A549 (cell line): ENCODE measurements around the gene PCDHA1. TPM values are rescaled to one million over a fixed set of nuclear protein-coding genes. Genes with fewer than 3 reads are reported as not detected.

ENCODE experiments used
- ATAC-seq, 2 experiments: fragments of 200-7000 bp in 1 of 2; fragments of >200 bp in 1 of 2; cut with Nextera tagmentation in 1 of 2; cut with Tn5 transposase in 1 of 2; 3 replicates each; pipeline versions ENCODE4 v1.8.0 to v1.9.1; 2018 to 2020; ENCODE audit warnings: mild to moderate bottlenecking in 1 of 2, moderate library complexity in 1 of 2
- CTCF ChIA-PET: fragments of 300-600 bp; sonication (Branson Sonifier 250); formaldehyde crosslinking; extraction: SDS; loops from one replicate; lab custom pipeline; 2021; ENCODE audit warnings: antibody characterized with exemption, inconsistent platforms; lab: Yijun Ruan, JAX
- POLR2A ChIA-PET: fragments of 350-600 bp; formaldehyde crosslinking; extraction: SDS; loops from one replicate; lab custom pipeline; 2021; ENCODE audit warnings: antibody characterized with exemption, inconsistent platforms; lab: Yijun Ruan, JAX
- DNase-seq, 2 experiments: peaks; one replicate each; pipeline versions ENCODE4 v3.0.0 to v3.0.0-alpha.2; 2011 to 2016; ENCODE audit warnings: low read depth in 1 of 2, low spot score in 1 of 2
- FAIRE-seq: peaks from 2 replicates; lab custom pipeline; 2011; peaks lifted over from hg19 to GRCh38; lab: Jason Lieb, UNC
- H3K27ac ChIP-seq, 2 experiments: fragments of >200 bp; sonication (Bioruptor Twin); formaldehyde crosslinking; 3 replicates each; pipeline ENCODE4 v1.5.1; 2016 to 2017
- H3K4me1 ChIP-seq: fragments of >200 bp; sonication (Bioruptor Twin); formaldehyde crosslinking; 3 replicates; pipeline ENCODE4 v1.6.1; 2016
- H3K4me2 ChIP-seq: fragments of >200 bp; sonication (Bioruptor Twin); formaldehyde crosslinking; 3 replicates; pipeline ENCODE4 v1.6.1; 2016
- H3K4me3 ChIP-seq: fragments of >200 bp; sonication (Bioruptor Twin); formaldehyde crosslinking; 3 replicates; pipeline ENCODE4 v1.5.1; 2016
- H3K9me3 ChIP-seq: fragments of >200 bp; sonication (Bioruptor Twin); formaldehyde crosslinking; 3 replicates; pipeline ENCODE4 v1.6.1; 2016
- BHLHE40 ChIP-seq: IDR thresholded peaks from 2 replicates; pipeline ENCODE4 v1.6.1; 2012; ENCODE audit warnings: low read depth, low read length, inconsistent platforms
- CBX2 ChIP-seq: fragments of 200-600 bp; sonication (generic); IDR thresholded peaks from 2 replicates; pipeline ENCODE4 v1.6.1; 2016; ENCODE audit warnings: low read depth, mild to moderate bottlenecking, borderline replicate concordance
- E2F6 ChIP-seq: IDR thresholded peaks from 2 replicates; pipeline ENCODE4 v1.6.1; 2012; ENCODE audit warnings: low read depth, borderline replicate concordance
- EHMT2 ChIP-seq: fragments of 200-600 bp; sonication (generic); IDR thresholded peaks from 2 replicates; pipeline ENCODE4 v1.6.1; 2016; ENCODE audit warnings: antibody characterized with exemption, low read depth, mild to moderate bottlenecking, moderate library complexity
- ESRRA ChIP-seq: fragments of 150-350 bp; IDR thresholded peaks from 2 replicates; pipeline ENCODE4 v1.6.1; 2014; ENCODE audit warnings: mild to moderate bottlenecking, low read length, borderline replicate concordance
- FOSB ChIP-seq: fragments of 250-450 bp; sonication (Bioruptor Pico); IDR thresholded peaks from 2 replicates; pipeline ENCODE4 v1.5.0; 2020; ENCODE audit warnings: mild to moderate bottlenecking, moderate library complexity
- FOSL2 ChIP-seq, 2 experiments: fragments of 450-650 bp in 1 of 2; fragments of >200 bp in 1 of 2; sonication (Bioruptor Twin) in 1 of 2; formaldehyde crosslinking; IDR thresholded peaks; 2 replicates each; pipeline versions ENCODE4 v1.5.0 to v1.6.1; 2016 to 2020; ENCODE audit warnings: mild to moderate bottlenecking in 1 of 2, moderate library complexity in 1 of 2
- JUN ChIP-seq, 2 experiments: fragments of >200 bp; sonication (Bioruptor Twin); formaldehyde crosslinking; IDR thresholded peaks; 2 replicates in 1 of 2; 3 replicates in 1 of 2; pipeline ENCODE4 v1.6.1; 2016 to 2017
- KDM1A ChIP-seq: fragments of 200-600 bp; sonication (generic); IDR thresholded peaks from 2 replicates; pipeline ENCODE4 v1.6.1; 2016; ENCODE audit warnings: low read depth, mild to moderate bottlenecking
- KDM5A ChIP-seq: fragments of 200-600 bp; sonication (generic); IDR thresholded peaks from 2 replicates; pipeline ENCODE4 v1.6.1; 2016; ENCODE audit warnings: antibody characterized with exemption, mild to moderate bottlenecking
- MAZ ChIP-seq: fragments of 150-350 bp; IDR thresholded peaks from 2 replicates; pipeline ENCODE4 v1.6.1; 2014; ENCODE audit warnings: antibody characterized with exemption, low read depth, low read length, borderline replicate concordance
- MYC ChIP-seq: IDR thresholded peaks from 2 replicates; pipeline ENCODE4 v1.6.1; 2012; ENCODE audit warnings: mild to moderate bottlenecking, inconsistent platforms, low read length, improper control_type of control experiment, borderline replicate concordance
- NPAS2 ChIP-seq: fragments of 250-450 bp; sonication (Bioruptor Pico); IDR thresholded peaks from 2 replicates; pipeline ENCODE4 v1.8.0; 2022; ENCODE audit warnings: mild to moderate bottlenecking, moderate library complexity, borderline replicate concordance
- NR3C1 ChIP-seq: fragments of >200 bp; sonication (Bioruptor Twin); formaldehyde crosslinking; IDR thresholded peaks from 3 replicates; pipeline ENCODE4 v1.6.1; 2017
- PHF8 ChIP-seq: fragments of 200-600 bp; sonication (generic); IDR thresholded peaks from 2 replicates; pipeline ENCODE4 v1.6.1; 2016; ENCODE audit warnings: low read depth, mild to moderate bottlenecking, antibody characterized with exemption, moderate library complexity, borderline replicate concordance
- RAD21 ChIP-seq, 2 experiments: fragments of >200 bp in 1 of 2; sonication (Bioruptor Twin) in 1 of 2; formaldehyde crosslinking in 1 of 2; IDR thresholded peaks in 1 of 2; conservative IDR thresholded peaks in 1 of 2; 2 replicates in 1 of 2; 3 replicates in 1 of 2; pipeline ENCODE4 v1.6.1; 2012 to 2018; ENCODE audit warnings: inconsistent platforms in 1 of 2
- RCOR1 ChIP-seq: fragments of 150-350 bp; IDR thresholded peaks from 2 replicates; pipeline ENCODE4 v1.6.1; 2014; ENCODE audit warnings: antibody characterized with exemption, low read length, low read depth
- RNF2 ChIP-seq: fragments of 200-600 bp; sonication (generic); IDR thresholded peaks from 2 replicates; pipeline ENCODE4 v1.6.1; 2016; ENCODE audit warnings: low read depth, mild to moderate bottlenecking, antibody characterized with exemption, moderate library complexity, borderline replicate concordance
- SMC3 ChIP-seq: fragments of >200 bp; sonication (Bioruptor Twin); formaldehyde crosslinking; IDR thresholded peaks from 3 replicates; pipeline ENCODE4 v1.6.1; 2018; ENCODE audit warnings: inconsistent platforms
- SREBF2 ChIP-seq: fragments of 450-650 bp; IDR thresholded peaks from 2 replicates; pipeline ENCODE4 v1.6.1; 2014; ENCODE audit warnings: mild to moderate bottlenecking, moderate library complexity
- TFCP2L1 ChIP-seq: fragments of 250-450 bp; sonication (Bioruptor Pico); IDR thresholded peaks from 2 replicates; pipeline ENCODE4 v1.5.0; 2021; ENCODE audit warnings: mild to moderate bottlenecking
- TP53 ChIP-seq: fragments of 250-450 bp; sonication (Bioruptor Pico); IDR thresholded peaks from 2 replicates; pipeline ENCODE4 v1.5.0; 2021; ENCODE audit warnings: mild to moderate bottlenecking, moderate library complexity
- ZC3H11A ChIP-seq: fragments of 450-650 bp; IDR thresholded peaks from 2 replicates; pipeline ENCODE4 v1.6.1; 2014; ENCODE audit warnings: antibody characterized with exemption, mild to moderate bottlenecking
- ZFP36 ChIP-seq: fragments of 450-650 bp; IDR thresholded peaks from 2 replicates; pipeline ENCODE4 v1.6.1; 2014; ENCODE audit warnings: borderline replicate concordance; ENCODE audit not compliant: partially characterized antibody
- ZSCAN20 ChIP-seq: fragments of 250-450 bp; sonication (Bioruptor Pico); IDR thresholded peaks from 2 replicates; pipeline ENCODE4 v1.8.0; 2022; ENCODE audit warnings: mild to moderate bottlenecking, moderate library complexity
- WGBS: methylation state at CpG from one replicate; pipeline ENCODE4 v1.1.6; 2017; ENCODE audit errors: missing lambda C conversion rate; 5-methylcytosine and 5-hydroxymethylcytosine counted together
- polyA plus RNA-seq, 4 experiments: library from polyadenylated mRNA; depleted of rRNA in 3 of 4; stranded (reverse); fragments of >200 nt; fragmentation: RNase III in 1 of 4; extraction: RNeasy Plus Mini Kit Qiagen cat#74134 plus additional on column Dnase treatment in 1 of 4; gene quantifications; 2 replicates in 3 of 4; 3 replicates in 1 of 4; pipeline ENCODE4 v1.2.3, GENCODE V29; 2011 to 2017
- TF ChIP-seq, protein P1 (sequence below): fragments of >200 bp; sonication (Bioruptor Twin); formaldehyde crosslinking; IDR thresholded peaks from 3 replicates; pipeline ENCODE4 v1.5.1; 2016
- TF ChIP-seq, protein P2 (sequence below): fragments of 250-450 bp; sonication (Bioruptor Pico); IDR thresholded peaks from 2 replicates; pipeline ENCODE4 v1.5.0; 2020; ENCODE audit warnings: low read depth, mild to moderate bottlenecking, moderate library complexity
- TF ChIP-seq, protein P3 (sequence below): fragments of 250-450 bp; sonication (Bioruptor Pico); IDR thresholded peaks from 2 replicates; pipeline ENCODE4 v1.5.0; 2021; ENCODE audit warnings: mild to moderate bottlenecking, moderate library complexity, borderline replicate concordance
- TF ChIP-seq, protein P4 (sequence below): IDR thresholded peaks from 2 replicates; pipeline ENCODE4 v1.6.1; 2012
- TF ChIP-seq, protein P5 (sequence below): fragments of 450-650 bp; IDR thresholded peaks from 2 replicates; pipeline ENCODE4 v1.6.1; 2014; ENCODE audit warnings: antibody characterized with exemption

PCDHA1 gene
- polyA plus RNA-seq, 2 of the 4 experiments (the other 2 are of a cell fraction): 0.13 to 0.52 TPM

DNA sequence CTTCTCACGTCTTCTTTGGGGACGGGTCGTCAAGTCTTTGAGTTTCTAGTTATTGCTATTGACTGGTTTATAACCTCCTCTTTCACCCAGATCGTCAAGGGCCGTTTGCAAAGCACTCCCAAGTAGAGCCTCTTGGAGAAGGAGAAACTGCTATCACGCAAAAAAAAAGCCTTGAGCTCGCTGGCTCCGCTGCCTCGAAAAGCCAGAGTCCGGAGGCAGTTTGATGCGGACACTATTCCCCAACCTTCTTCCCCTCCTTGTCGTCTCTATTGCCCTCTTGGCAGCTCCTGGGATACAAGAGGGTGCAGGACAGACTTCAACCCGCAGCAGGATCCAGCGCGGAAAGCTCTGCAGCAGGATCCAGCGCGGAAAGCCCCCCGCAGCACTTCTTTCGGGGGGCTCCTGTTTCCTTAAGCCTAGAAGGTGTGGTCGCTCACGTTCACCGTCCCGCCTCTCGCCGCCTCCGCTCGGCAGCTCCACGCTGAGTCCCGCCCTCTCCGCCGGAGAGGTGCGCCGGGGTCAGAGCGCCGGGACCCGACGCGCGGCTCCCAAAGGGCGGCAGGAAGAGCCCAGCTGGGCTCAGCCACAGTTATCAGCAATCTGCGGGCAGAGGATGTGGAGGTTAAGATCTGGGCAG, 140.0 kb downstream of the PCDHA1 start, which contains the start of gene PCDHAC1 (continued):
- TF ChIP-seq FOSB (CRISPR knock-in tag) (no peak), KDM1A (no peak), SREBF2 (no peak), ZSCAN20 (CRISPR knock-in tag) (no peak), ZC3H11A (no peak)

- ChIA-PET POLR2A (interaction anchor here (0.6 to 2.1 kb wide), 7 partner anchors 44 to 648 kb away, joined by 3 to 30 read pairs (median 5); partner anchors contain the start of gene PCDHA5), CTCF (interaction anchor here (0.6 to 4.3 kb wide), 52 partner anchors 9 to 521 kb away, joined by 3 to 77 read pairs (median 4); partner anchors contain the start of genes PCDHA1, PCDHA11, PCDHA12 and PCDHA13)
- Histone ChIP-seq H3K27ac (peak overlapping the region; percentile 54 to 80), H3K9me3 (no peaks in the 10 kb centered on the region), H3K4me2 (peak overlapping the region; percentile 77), H3K4me3 (peak overlapping the region; percentile 53), H3K4me1 (0 out of 3 replicates have a peak, but pooled peaks cover 4% of the 10 kb centered on the region)
- 2% methylated on average over 41 of the region's 74 CpGs for WGBS
- DNase-seq: peak; percentile 76 to 84
- ATAC-seq: peak; percentile 98 to 99
- no peak for FAIRE-seq
- TF ChIP-seq BHLHE40 (no peak), RAD21 (conservative IDR thresholded peaks at IDR 0.05 in 1 of 2, IDR thresholded peaks at IDR 0.05 in 1 of 2) (peak; percentile 67 to 81), ESRRA (no peak), TP53 (CRISPR knock-in tag) (no peak), CBX2 (no peak), EHMT2 (no peak), RCOR1 (no peak), KDM5A (no peak), E2F6 (0 out of 2 replicates have a peak, but pooled peaks have one; percentile 16), FOSL2 (IDR thresholded peaks at IDR 0.05) (no peak), FOSL2 (CRISPR knock-in tag; IDR thresholded peaks at IDR 0.05) (no peak), SMC3 (peak; percentile 84), ZFP36 (no peak), MYC (0 out of 2 replicates have a peak, but pooled peaks have one; percentile 19), NPAS2 (CRISPR knock-in tag) (no peak), JUN (IDR thresholded peaks at IDR 0.05) (peak in 1 of 2 experiments; percentile 44; a peak in 1 of 5 replicates), SREBF2 (no peak), PHF8 (no peak), TFCP2L1 (CRISPR knock-in tag) (no peak), NR3C1 (no peak), RNF2 (no peak), MAZ (no peak)
- TF ChIP-seq, protein P1, sequence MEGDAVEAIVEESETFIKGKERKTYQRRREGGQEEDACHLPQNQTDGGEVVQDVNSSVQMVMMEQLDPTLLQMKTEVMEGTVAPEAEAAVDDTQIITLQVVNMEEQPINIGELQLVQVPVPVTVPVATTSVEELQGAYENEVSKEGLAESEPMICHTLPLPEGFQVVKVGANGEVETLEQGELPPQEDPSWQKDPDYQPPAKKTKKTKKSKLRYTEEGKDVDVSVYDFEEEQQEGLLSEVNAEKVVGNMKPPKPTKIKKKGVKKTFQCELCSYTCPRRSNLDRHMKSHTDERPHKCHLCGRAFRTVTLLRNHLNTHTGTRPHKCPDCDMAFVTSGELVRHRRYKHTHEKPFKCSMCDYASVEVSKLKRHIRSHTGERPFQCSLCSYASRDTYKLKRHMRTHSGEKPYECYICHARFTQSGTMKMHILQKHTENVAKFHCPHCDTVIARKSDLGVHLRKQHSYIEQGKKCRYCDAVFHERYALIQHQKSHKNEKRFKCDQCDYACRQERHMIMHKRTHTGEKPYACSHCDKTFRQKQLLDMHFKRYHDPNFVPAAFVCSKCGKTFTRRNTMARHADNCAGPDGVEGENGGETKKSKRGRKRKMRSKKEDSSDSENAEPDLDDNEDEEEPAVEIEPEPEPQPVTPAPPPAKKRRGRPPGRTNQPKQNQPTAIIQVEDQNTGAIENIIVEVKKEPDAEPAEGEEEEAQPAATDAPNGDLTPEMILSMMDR: peak; percentile 85
- TF ChIP-seq, protein P2, sequence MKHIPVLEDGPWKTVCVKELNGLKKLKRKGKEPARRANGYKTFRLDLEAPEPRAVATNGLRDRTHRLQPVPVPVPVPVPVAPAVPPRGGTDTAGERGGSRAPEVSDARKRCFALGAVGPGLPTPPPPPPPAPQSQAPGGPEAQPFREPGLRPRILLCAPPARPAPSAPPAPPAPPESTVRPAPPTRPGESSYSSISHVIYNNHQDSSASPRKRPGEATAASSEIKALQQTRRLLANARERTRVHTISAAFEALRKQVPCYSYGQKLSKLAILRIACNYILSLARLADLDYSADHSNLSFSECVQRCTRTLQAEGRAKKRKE (CRISPR knock-in tag): no peak
- TF ChIP-seq, protein P3, sequence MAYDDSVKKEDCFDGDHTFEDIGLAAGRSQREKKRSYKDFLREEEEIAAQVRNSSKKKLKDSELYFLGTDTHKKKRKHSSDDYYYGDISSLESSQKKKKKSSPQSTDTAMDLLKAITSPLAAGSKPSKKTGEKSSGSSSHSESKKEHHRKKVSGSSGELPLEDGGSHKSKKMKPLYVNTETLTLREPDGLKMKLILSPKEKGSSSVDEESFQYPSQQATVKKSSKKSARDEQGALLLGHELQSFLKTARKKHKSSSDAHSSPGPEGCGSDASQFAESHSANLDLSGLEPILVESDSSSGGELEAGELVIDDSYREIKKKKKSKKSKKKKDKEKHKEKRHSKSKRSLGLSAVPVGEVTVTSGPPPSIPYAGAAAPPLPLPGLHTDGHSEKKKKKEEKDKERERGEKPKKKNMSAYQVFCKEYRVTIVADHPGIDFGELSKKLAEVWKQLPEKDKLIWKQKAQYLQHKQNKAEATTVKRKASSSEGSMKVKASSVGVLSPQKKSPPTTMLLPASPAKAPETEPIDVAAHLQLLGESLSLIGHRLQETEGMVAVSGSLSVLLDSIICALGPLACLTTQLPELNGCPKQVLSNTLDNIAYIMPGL (CRISPR knock-in tag): no peak
- TF ChIP-seq, protein P4, sequence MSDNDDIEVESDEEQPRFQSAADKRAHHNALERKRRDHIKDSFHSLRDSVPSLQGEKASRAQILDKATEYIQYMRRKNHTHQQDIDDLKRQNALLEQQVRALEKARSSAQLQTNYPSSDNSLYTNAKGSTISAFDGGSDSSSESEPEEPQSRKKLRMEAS: peak; percentile 46; the same call in 1 of the 2 replicates
- TF ChIP-seq, protein P5, sequence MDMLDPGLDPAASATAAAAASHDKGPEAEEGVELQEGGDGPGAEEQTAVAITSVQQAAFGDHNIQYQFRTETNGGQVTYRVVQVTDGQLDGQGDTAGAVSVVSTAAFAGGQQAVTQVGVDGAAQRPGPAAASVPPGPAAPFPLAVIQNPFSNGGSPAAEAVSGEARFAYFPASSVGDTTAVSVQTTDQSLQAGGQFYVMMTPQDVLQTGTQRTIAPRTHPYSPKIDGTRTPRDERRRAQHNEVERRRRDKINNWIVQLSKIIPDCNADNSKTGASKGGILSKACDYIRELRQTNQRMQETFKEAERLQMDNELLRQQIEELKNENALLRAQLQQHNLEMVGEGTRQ: no peak
These were observed 140.7 kb downstream of the PCDHA1 start for GRCh38 chr5:140926443-140927227.
